Trophoblast cell (in vitro differentiated cells and primary cell): ENCODE measurements around the gene PGAP2.

Experiments used
- DNase-seq, 2 donors: peaks; one replicate each; pipeline ENCODE4 v3.0.0-alpha.2; 2016
- H2AFZ ChIP-seq: 2 replicates; pipeline ENCODE4 v1.6.1; 2013; ENCODE audit warnings: low read length, moderate library complexity, mild to moderate bottlenecking; ENCODE audit not compliant: insufficient read depth, poor library complexity
- H2AK5ac ChIP-seq: 2 replicates; pipeline ENCODE4 v1.6.1; 2013; ENCODE audit warnings: mild to moderate bottlenecking, low read length
- H2BK120ac ChIP-seq: 2 replicates; pipeline ENCODE4 v1.6.1; 2013; ENCODE audit warnings: low read length, mild to moderate bottlenecking, moderate library complexity; ENCODE audit not compliant: insufficient read depth, poor library complexity
- H2BK12ac ChIP-seq: 2 replicates; pipeline ENCODE4 v1.6.1; 2013; ENCODE audit warnings: mild to moderate bottlenecking, low read length, moderate library complexity
- H2BK5ac ChIP-seq: 2 replicates; pipeline ENCODE4 v1.6.1; 2013; ENCODE audit warnings: low read length, low read depth, moderate library complexity, mild to moderate bottlenecking; ENCODE audit not compliant: poor library complexity
- H3K14ac ChIP-seq: 2 replicates; pipeline ENCODE4 v1.6.1; 2013; ENCODE audit warnings: mild to moderate bottlenecking, low read length
- H3K18ac ChIP-seq: 2 replicates; pipeline ENCODE4 v1.6.1; 2013; ENCODE audit warnings: mild to moderate bottlenecking, low read length
- H3K23ac ChIP-seq: 2 replicates; pipeline ENCODE4 v1.6.1; 2013; ENCODE audit warnings: low read length
- H3K27ac ChIP-seq: 2 replicates; pipeline ENCODE4 v1.5.1; 2013; ENCODE audit warnings: low read depth, mild to moderate bottlenecking, inconsistent platforms, low read length, moderate library complexity
- H3K27me3 ChIP-seq: 2 replicates; pipeline ENCODE4 v1.6.1; 2013; ENCODE audit warnings: inconsistent platforms, mild to moderate bottlenecking, low read length, moderate library complexity; ENCODE audit not compliant: insufficient read depth
- H3K36me3 ChIP-seq, 2 experiments: 1 replicate in 1 of 2; 2 replicates in 1 of 2; pipeline ENCODE4 v1.6.1; 2013; ENCODE audit warnings: low read length in 2 of 2, mild to moderate bottlenecking in 2 of 2, moderate library complexity in 1 of 2; ENCODE audit not compliant: insufficient read depth in 2 of 2, control insufficient read depth in 1 of 2
- H3K4ac ChIP-seq: 2 replicates; pipeline ENCODE4 v1.6.1; 2013; ENCODE audit warnings: low read depth, mild to moderate bottlenecking, low read length, moderate library complexity
- H3K4me1 ChIP-seq, 2 experiments: 1 replicate in 1 of 2; 2 replicates in 1 of 2; pipeline ENCODE4 v1.6.1; 2013; ENCODE audit warnings: low read length in 2 of 2, mild to moderate bottlenecking in 2 of 2, moderate library complexity in 1 of 2; ENCODE audit not compliant: insufficient read depth in 2 of 2, control insufficient read depth in 1 of 2
- H3K4me2 ChIP-seq: 2 replicates; pipeline ENCODE4 v1.6.1; 2013; ENCODE audit warnings: inconsistent platforms, mild to moderate bottlenecking, low read length, moderate library complexity
- H3K4me3 ChIP-seq: 2 replicates; pipeline ENCODE4 v1.5.1; 2013; ENCODE audit warnings: mild to moderate bottlenecking, low read depth, low read length, inconsistent platforms
- H3K79me1 ChIP-seq: one replicate; pipeline ENCODE4 v1.6.1; 2013; ENCODE audit warnings: low read length
- H3K79me2 ChIP-seq: 2 replicates; pipeline ENCODE4 v1.6.1; 2013; ENCODE audit warnings: low read length, mild to moderate bottlenecking; ENCODE audit not compliant: control insufficient read depth, insufficient read depth, poor library complexity
- H3K9ac ChIP-seq: 2 replicates; pipeline ENCODE4 v1.6.1; 2013; ENCODE audit warnings: mild to moderate bottlenecking, low read length
- H3K9me3 ChIP-seq: 2 replicates; pipeline ENCODE4 v1.6.1; 2013; ENCODE audit warnings: low read depth, mild to moderate bottlenecking, control low read depth, inconsistent platforms, low read length; ENCODE audit not compliant: insufficient read depth
- H4K12ac ChIP-seq: 2 replicates; pipeline ENCODE4 v1.6.1; 2013; ENCODE audit warnings: low read depth, mild to moderate bottlenecking, low read length, moderate library complexity
- H4K8ac ChIP-seq: 2 replicates; pipeline ENCODE4 v1.6.1; 2013; ENCODE audit warnings: low read depth, mild to moderate bottlenecking, low read length, moderate library complexity
- H4K91ac ChIP-seq: one replicate; pipeline ENCODE4 v1.6.1; 2013; ENCODE audit warnings: low read depth, mild to moderate bottlenecking, low read length, moderate library complexity
- WGBS: extraction: QIAGEN DNeasy Blood & Tissue Kit; methylation state at CpG from one replicate; pipeline ENCODE4 v1.1.7; 2013; ENCODE audit warnings: missing lambda C conversion rate; ENCODE audit not compliant: insufficient read length, insufficient coverage; ENCODE audit errors: extremely low coverage; 5-methylcytosine and 5-hydroxymethylcytosine counted together

The PGAP2 gene

DNA sequence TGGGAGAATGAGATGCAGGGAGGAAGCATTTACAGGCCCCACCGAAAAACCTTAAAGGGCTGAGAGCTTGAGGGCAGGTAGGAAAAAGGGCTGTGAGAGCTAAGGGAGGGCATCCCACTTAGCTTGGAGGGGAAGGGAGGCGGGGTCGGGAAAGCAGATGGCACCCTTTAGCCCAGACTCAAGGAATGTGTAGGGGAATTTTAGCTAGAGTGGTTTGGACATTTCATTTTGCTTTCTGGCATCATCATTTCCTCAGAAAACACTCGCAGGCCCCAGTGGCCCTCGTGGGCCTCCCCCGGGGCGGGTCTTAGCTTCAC lies 46.3 kb downstream of the PGAP2 start:
- DNase-seq, result no peak
- Histone ChIP-seq H2BK5ac (no peak overlapping the region), H3K4me1 (peaks cover 9 to 15% of the 10 kb centered on the region in 2 experiments), H3K4me3 (no peak overlapping the region), H3K9ac (no peak overlapping the region), H2BK12ac (no peak overlapping the region), H3K4me2 (peak overlapping the region; percentile 42), H2AK5ac (no peak overlapping the region), H3K4ac (no peak overlapping the region), H3K9me3 (no peaks in the 10 kb centered on the region), H4K8ac (peak overlapping the region; percentile 51), H3K79me2 (peaks cover 8% of the 10 kb centered on the region), H3K23ac (no peak overlapping the region), H3K79me1 (peaks cover 8% of the 10 kb centered on the region), H2AFZ (peak overlapping the region; percentile 50), H3K14ac (no peak overlapping the region), H3K18ac (no peak overlapping the region), H3K27ac (no peak overlapping the region), H3K27me3 (no peaks in the 10 kb centered on the region), H4K12ac (peak overlapping the region; percentile 34), H3K36me3 (no peaks in the 10 kb centered on the region), H4K91ac (no peak overlapping the region), H2BK120ac (no peak overlapping the region)
- WGBS, result no CpG with 5 or more reads among the region's 7 CpGs

DNA sequence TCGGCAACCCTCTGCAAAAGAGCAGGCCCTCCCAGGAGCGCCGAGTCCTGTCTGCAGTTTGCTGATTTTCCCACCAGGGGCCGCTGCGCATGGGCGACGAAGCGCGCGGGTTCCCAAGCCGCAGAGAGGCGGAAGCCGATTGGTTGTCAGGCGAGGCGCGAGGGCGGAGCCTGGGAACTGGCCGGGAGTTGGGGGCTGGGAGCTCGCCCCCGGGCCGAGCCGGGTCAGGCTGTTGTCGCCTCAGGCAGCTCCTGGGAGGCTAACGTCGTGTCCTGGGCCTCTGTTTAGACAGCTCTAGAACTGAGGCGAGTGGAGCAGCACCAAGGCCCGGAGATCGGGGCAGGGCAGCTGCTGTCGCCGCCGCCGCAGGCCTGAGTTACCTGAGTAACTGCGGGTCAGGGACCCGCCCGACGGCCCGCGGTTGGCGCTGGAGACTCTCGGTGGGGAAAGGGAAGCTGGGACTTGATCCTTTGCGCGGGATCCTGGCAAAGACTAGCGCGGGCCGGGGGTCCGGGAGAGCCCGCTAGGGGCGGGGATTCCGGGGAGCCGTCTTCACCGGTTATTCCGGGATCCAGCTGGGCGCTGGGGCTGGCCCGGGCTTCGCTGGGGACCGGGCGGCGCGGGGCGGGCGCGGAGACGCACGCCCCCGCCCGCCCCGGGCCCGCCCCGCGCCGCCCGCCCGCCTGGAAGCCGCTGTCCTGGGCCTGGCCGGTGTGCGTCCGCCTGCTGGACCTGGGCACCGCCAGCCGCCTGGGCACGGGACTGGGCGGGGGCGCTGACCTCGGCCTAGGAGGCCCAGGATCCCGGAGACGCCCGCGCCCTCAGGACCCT lies 46.8 kb downstream of the PGAP2 start, which contains the start of gene STIM1:
TSS of gene STIM1 (plus strand) at position 688 of the 831 bp plus-strand sequence. CDS start 607 bp downstream, outside the sequence.
- DNase-seq, result peak; percentile 95 to 99
- Histone ChIP-seq H3K18ac (peak within 1 kb of the TSS; percentile 78), H2AFZ (peak within 1 kb of the TSS; percentile 85)

DNA sequence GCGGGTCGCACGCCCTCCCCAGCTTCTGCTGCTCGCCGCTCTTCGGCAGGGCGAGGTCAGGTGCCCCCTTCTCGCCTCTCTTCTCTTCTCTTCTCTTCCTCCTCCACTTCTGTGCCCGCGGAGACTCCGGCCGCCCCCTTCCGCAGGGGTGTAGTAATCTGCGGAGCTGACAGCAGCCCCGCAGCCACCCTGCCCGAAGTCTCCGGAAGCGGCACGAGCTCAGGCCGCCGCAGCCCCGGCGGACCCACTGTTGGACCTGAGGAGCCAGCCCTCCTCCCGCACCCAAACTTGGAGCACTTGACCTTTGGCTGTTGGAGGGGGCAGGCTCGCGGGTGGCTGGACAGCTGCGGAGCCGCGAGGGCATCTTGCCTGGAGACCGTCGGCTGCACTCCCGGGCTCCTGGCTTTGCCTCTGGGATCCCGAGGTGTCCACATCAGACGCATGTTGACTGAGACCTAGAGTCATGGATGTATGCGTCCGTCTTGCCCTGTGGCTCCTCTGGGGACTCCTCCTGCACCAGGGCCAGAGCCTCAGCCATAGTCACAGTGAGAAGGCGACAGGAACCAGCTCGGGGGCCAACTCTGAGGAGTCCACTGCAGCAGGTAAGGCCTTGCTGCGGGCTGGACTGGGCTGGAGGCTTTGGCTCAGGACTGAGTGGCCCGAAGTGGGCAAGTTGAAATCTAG lies 47.6 kb downstream of the PGAP2 start:
- peak overlapping the region; percentile 71 for H4K91ac ChIP-seq
- H3K4me1 ChIP-seq, result peaks cover 11 to 16% of the 10 kb centered on the region in 2 experiments
- peak overlapping the region; percentile 4 for H3K4ac ChIP-seq
- H3K79me1 ChIP-seq, result peaks cover 8% of the 10 kb centered on the region
- H3K36me3 ChIP-seq, result no peaks in the 10 kb centered on the region
- peak overlapping the region; percentile 12 for H3K27ac ChIP-seq
- peak overlapping the region; percentile 94 for H3K4me2 ChIP-seq
- peak overlapping the region; percentile 28 for H2BK5ac ChIP-seq
- H2AFZ ChIP-seq, result peak overlapping the region; percentile 85
- H2AK5ac ChIP-seq, result no peak overlapping the region
- no peaks in the 10 kb centered on the region for H3K27me3 ChIP-seq
- H3K14ac ChIP-seq, result peak overlapping the region; percentile 69
- peak overlapping the region; percentile 34 for H2BK120ac ChIP-seq
- H3K9ac ChIP-seq, result peak overlapping the region; percentile 77
- peak; percentile 3 to 38 for DNase-seq
- H3K23ac ChIP-seq, result no peak overlapping the region
- H3K4me3 ChIP-seq, result peak overlapping the region; percentile 81
- H3K9me3 ChIP-seq, result no peaks in the 10 kb centered on the region
- peak overlapping the region; percentile 67 for H4K8ac ChIP-seq
- no peak overlapping the region for H2BK12ac ChIP-seq
- peak overlapping the region; percentile 51 for H4K12ac ChIP-seq
- H3K79me2 ChIP-seq, result peaks cover 8% of the 10 kb centered on the region
- WGBS, result no CpG with 5 or more reads among the region's 40 CpGs
- H3K18ac ChIP-seq, result peak overlapping the region; percentile 78

More for the DNA sequence above, 46.8 kb downstream of the PGAP2 start, which contains the start of gene STIM1:
- Histone ChIP-seq H3K4me3 (peak within 1 kb of the TSS; percentile 81), H3K4me2 (peak within 1 kb of the TSS; percentile 94), H3K27me3 (no peaks in the 10 kb centered on the region), H3K79me1 (peaks cover 8% of the 10 kb centered on the region), H3K79me2 (peaks cover 8% of the 10 kb centered on the region), H4K12ac (peak within 1 kb of the TSS; percentile 83), H3K4ac (peak within 1 kb of the TSS; percentile 53), H3K4me1 (peaks cover 9 to 16% of the 10 kb centered on the region in 2 experiments), H3K9ac (peak within 1 kb of the TSS; percentile 77), H2BK120ac (peak within 1 kb of the TSS; percentile 93), H2BK5ac (peak within 1 kb of the TSS; percentile 95), H4K8ac (peak within 1 kb of the TSS; percentile 88), H4K91ac (peak within 1 kb of the TSS; percentile 84), H2BK12ac (peak within 1 kb of the TSS; percentile 54), H3K23ac (no peak within 1 kb of the TSS), H3K9me3 (no peaks in the 10 kb centered on the region), H3K14ac (peak within 1 kb of the TSS; percentile 91), H3K27ac (peak within 1 kb of the TSS; percentile 80), H2AK5ac (no peak within 1 kb of the TSS), H3K36me3 (no peaks in the 10 kb centered on the region)
- no CpG with 5 or more reads among the region's 87 CpGs for WGBS

DNA sequence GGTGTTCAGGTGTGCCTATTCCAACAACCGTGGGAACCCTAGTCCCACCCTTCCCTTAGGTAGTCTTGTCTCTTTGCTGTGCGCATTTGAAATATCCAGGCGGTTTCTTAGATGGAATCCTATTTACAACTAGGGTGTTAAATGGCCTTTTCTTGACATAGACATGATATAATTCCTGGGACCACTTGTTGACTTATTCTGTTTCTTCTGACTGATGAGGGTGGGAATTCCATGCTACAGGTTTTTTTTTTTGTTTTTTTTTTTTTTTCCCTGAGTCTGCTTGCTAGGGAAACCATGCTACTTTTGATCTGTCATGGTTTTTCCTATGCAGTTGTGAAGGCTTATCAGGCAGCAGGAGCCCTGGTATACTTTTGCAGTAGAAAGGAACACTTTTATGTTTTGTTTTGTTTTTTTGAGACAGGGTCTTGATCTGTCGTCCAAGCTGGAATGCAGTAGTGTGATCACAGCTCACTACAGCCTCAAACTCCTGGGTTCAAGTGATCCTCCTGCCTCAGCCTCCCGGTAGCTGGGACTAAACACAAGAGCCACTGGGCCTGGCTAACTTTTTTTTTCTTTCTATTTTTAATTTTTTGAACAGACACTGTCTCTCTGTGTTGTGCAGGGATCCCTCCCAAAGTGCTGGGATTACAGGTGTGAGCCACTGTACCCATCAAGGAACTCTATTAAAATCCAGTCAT lies 48.6 kb downstream of the PGAP2 start:
- no peaks in the 10 kb centered on the region for H3K36me3 ChIP-seq
- no CpG with 5 or more reads among the region's 5 CpGs for WGBS
- no peak overlapping the region for H2BK12ac ChIP-seq
- no peak overlapping the region for H3K14ac ChIP-seq
- no peak overlapping the region for H2BK120ac ChIP-seq
- peaks cover 8% of the 10 kb centered on the region for H3K79me1 ChIP-seq
- peak overlapping the region; percentile 94 for H3K4me2 ChIP-seq
- no peak for DNase-seq
- H4K12ac ChIP-seq, result no peak overlapping the region
- no peak overlapping the region for H3K27ac ChIP-seq
- no peak overlapping the region for H4K91ac ChIP-seq
- peaks cover 8% of the 10 kb centered on the region for H3K79me2 ChIP-seq
- no peak overlapping the region for H3K9ac ChIP-seq
- no peak overlapping the region for H2AFZ ChIP-seq
- H4K8ac ChIP-seq, result no peak overlapping the region
- H3K4me3 ChIP-seq, result no peak overlapping the region
- peaks cover 13 to 16% of the 10 kb centered on the region in 2 experiments for H3K4me1 ChIP-seq
- no peaks in the 10 kb centered on the region for H3K9me3 ChIP-seq
- no peak overlapping the region for H2BK5ac ChIP-seq
- no peak overlapping the region for H3K4ac ChIP-seq
- H3K23ac ChIP-seq, result no peak overlapping the region
- H3K27me3 ChIP-seq, result no peaks in the 10 kb centered on the region
- H2AK5ac ChIP-seq, result no peak overlapping the region
- no peak overlapping the region for H3K18ac ChIP-seq
